ENCODE measurements around the gene ZNF664.
"Not testable (repeated sequence)": the region's sequence is repeated elsewhere in the genome, so short reads cannot be mapped to it uniquely, and the experiment has no call there.

ZNF664 gene

GRCh38 chr12:123941624-123942237, 31.3 kb upstream of the ZNF664 start:
- DNase-seq (ENCODE audit: low spot score) = no peak

- no peak for DNase-seq (ENCODE audit: low spot score)
Measured at GRCh38 chr12:123942238-123942653, 30.8 kb upstream of the ZNF664 start.

GRCh38 chr12:123942911-123943648, 29.9 kb upstream of the ZNF664 start:
- DNase-seq (ENCODE audit: low spot score) = no peak

- no peak for DNase-seq (ENCODE audit: low spot score)
Measured at GRCh38 chr12:123943816-123944215, 29.2 kb upstream of the ZNF664 start.

- no peak for DNase-seq (ENCODE audit: low spot score)
Measured at GRCh38 chr12:123944696-123945095, 28.3 kb upstream of the ZNF664 start.

GRCh38 chr12:123945287-123946151, 27.5 kb upstream of the ZNF664 start:
- DNase-seq (ENCODE audit: low spot score) = no peak

- no peak for DNase-seq (ENCODE audit: low spot score)
Measured at GRCh38 chr12:123946152-123946515, 26.9 kb upstream of the ZNF664 start.

GRCh38 chr12:123946516-123947505, 26.2 kb upstream of the ZNF664 start:
- not testable (repeated sequence) for DNase-seq (ENCODE audit: low spot score)

- not testable (repeated sequence) for DNase-seq (ENCODE audit: low spot score)
Measured at GRCh38 chr12:123947531-123947930, 25.5 kb upstream of the ZNF664 start.

GRCh38 chr12:123948401-123948795, 24.6 kb upstream of the ZNF664 start:
- no peak for DNase-seq (ENCODE audit: low spot score)

- no peak for DNase-seq (ENCODE audit: low spot score)
Measured at GRCh38 chr12:123948796-123949769, 23.9 kb upstream of the ZNF664 start.

GRCh38 chr12:123949770-123950165, 23.2 kb upstream of the ZNF664 start:
- DNase-seq (ENCODE audit: low spot score) = no peak

GRCh38 chr12:123950476-123951349, 22.3 kb upstream of the ZNF664 start:
- no peak for DNase-seq (ENCODE audit: low spot score)

GRCh38 chr12:123951467-123951866, 21.5 kb upstream of the ZNF664 start:
- no peak for DNase-seq (ENCODE audit: low spot score)

- DNase-seq (ENCODE audit: low spot score) = no peak
Measured at GRCh38 chr12:123952037-123952436, 21.0 kb upstream of the ZNF664 start.

GRCh38 chr12:123954647-123955350, 18.2 kb upstream of the ZNF664 start:
- no peak for DNase-seq (ENCODE audit: low spot score)

GRCh38 chr12:123956249-123956648, 16.8 kb upstream of the ZNF664 start:
- no peak for DNase-seq (ENCODE audit: low spot score)

- no peak for DNase-seq (ENCODE audit: low spot score)
Measured at GRCh38 chr12:123957196-123957595, 15.8 kb upstream of the ZNF664 start.

GRCh38 chr12:123958462-123958861, 14.6 kb upstream of the ZNF664 start:
- DNase-seq (ENCODE audit: low spot score) = no peak

All from RKO (cell line).